A549 (cell line): ENCODE results near the gene OPCML. TPM values are rescaled to one million over a fixed set of nuclear protein-coding genes. Genes with fewer than 3 reads are reported as not detected.

Experiments
- ATAC-seq, 2 experiments: fragments of 200-7000 bp in 1 of 2; fragments of >200 bp in 1 of 2; cut with Nextera tagmentation in 1 of 2; cut with Tn5 transposase in 1 of 2; 3 replicates each; pipeline versions ENCODE4 v1.8.0 to v1.9.1; 2018 to 2020; ENCODE audit warnings: mild to moderate bottlenecking in 1 of 2, moderate library complexity in 1 of 2
- CTCF ChIA-PET: fragments of 300-600 bp; sonication (Branson Sonifier 250); formaldehyde crosslinking; extraction: SDS; loops from one replicate; lab custom pipeline; 2021; ENCODE audit warnings: antibody characterized with exemption, inconsistent platforms; lab: Yijun Ruan, JAX
- POLR2A ChIA-PET: fragments of 350-600 bp; formaldehyde crosslinking; extraction: SDS; loops from one replicate; lab custom pipeline; 2021; ENCODE audit warnings: antibody characterized with exemption, inconsistent platforms; lab: Yijun Ruan, JAX
- DNase-seq, 2 experiments: peaks; one replicate each; pipeline versions ENCODE4 v3.0.0 to v3.0.0-alpha.2; 2011 to 2016; ENCODE audit warnings: low read depth in 1 of 2, low spot score in 1 of 2
- FAIRE-seq: peaks from 2 replicates; lab custom pipeline; 2011; peaks lifted over from hg19 to GRCh38; lab: Jason Lieb, UNC
- H3K27ac ChIP-seq, 2 experiments: fragments of >200 bp; sonication (Bioruptor Twin); formaldehyde crosslinking; 3 replicates each; pipeline ENCODE4 v1.5.1; 2016 to 2017
- H3K4me1 ChIP-seq: fragments of >200 bp; sonication (Bioruptor Twin); formaldehyde crosslinking; 3 replicates; pipeline ENCODE4 v1.6.1; 2016
- H3K4me2 ChIP-seq: fragments of >200 bp; sonication (Bioruptor Twin); formaldehyde crosslinking; 3 replicates; pipeline ENCODE4 v1.6.1; 2016
- H3K4me3 ChIP-seq: fragments of >200 bp; sonication (Bioruptor Twin); formaldehyde crosslinking; 3 replicates; pipeline ENCODE4 v1.5.1; 2016
- H3K9me3 ChIP-seq: fragments of >200 bp; sonication (Bioruptor Twin); formaldehyde crosslinking; 3 replicates; pipeline ENCODE4 v1.6.1; 2016
- CBX2 ChIP-seq: fragments of 200-600 bp; sonication (generic); IDR thresholded peaks from 2 replicates; pipeline ENCODE4 v1.6.1; 2016; ENCODE audit warnings: low read depth, mild to moderate bottlenecking, borderline replicate concordance
- CEBPB ChIP-seq, 2 experiments: fragments of >200 bp in 1 of 2; sonication (Bioruptor Twin) in 1 of 2; formaldehyde crosslinking in 1 of 2; IDR thresholded peaks; 2 replicates each; pipeline ENCODE4 v1.6.1; 2012 to 2016
- EHF ChIP-seq: fragments of 250-450 bp; sonication (Bioruptor Pico); IDR thresholded peaks from 2 replicates; pipeline ENCODE4 v1.5.0; 2020; ENCODE audit warnings: mild to moderate bottlenecking
- ESRRA ChIP-seq: fragments of 150-350 bp; IDR thresholded peaks from 2 replicates; pipeline ENCODE4 v1.6.1; 2014; ENCODE audit warnings: mild to moderate bottlenecking, low read length, borderline replicate concordance
- HEYL ChIP-seq: fragments of 250-450 bp; sonication (Bioruptor Pico); IDR thresholded peaks from 2 replicates; pipeline ENCODE4 v1.8.0; 2021; ENCODE audit warnings: mild to moderate bottlenecking, moderate library complexity
- HOXB13 ChIP-seq: fragments of 250-450 bp; sonication (Bioruptor Pico); IDR thresholded peaks from 2 replicates; pipeline ENCODE4 v1.5.0; 2020; ENCODE audit warnings: low read depth, mild to moderate bottlenecking, moderate library complexity
- HOXB5 ChIP-seq: fragments of 250-450 bp; sonication (Bioruptor Pico); IDR thresholded peaks from 2 replicates; pipeline ENCODE4 v1.5.0; 2020; ENCODE audit warnings: mild to moderate bottlenecking, moderate library complexity
- KDM1A ChIP-seq: fragments of 200-600 bp; sonication (generic); IDR thresholded peaks from 2 replicates; pipeline ENCODE4 v1.6.1; 2016; ENCODE audit warnings: low read depth, mild to moderate bottlenecking
- NFE2L2 ChIP-seq: fragments of 150-350 bp; conservative IDR thresholded peaks from 2 replicates; pipeline ENCODE4 v1.6.1; 2014; ENCODE audit warnings: low read length
- NPAS2 ChIP-seq: fragments of 250-450 bp; sonication (Bioruptor Pico); IDR thresholded peaks from 2 replicates; pipeline ENCODE4 v1.8.0; 2022; ENCODE audit warnings: mild to moderate bottlenecking, moderate library complexity, borderline replicate concordance
- POLR2A ChIP-seq: IDR thresholded peaks from 2 replicates; pipeline ENCODE4 v1.6.1; 2012; ENCODE audit warnings: mild to moderate bottlenecking, low read length
- POLR2AphosphoS2 ChIP-seq: conservative IDR thresholded peaks from 2 replicates; pipeline ENCODE4 v1.6.1; 2012; ENCODE audit warnings: low read length, improper control_type of control experiment, inconsistent platforms
- RAD21 ChIP-seq, 2 experiments: fragments of >200 bp in 1 of 2; sonication (Bioruptor Twin) in 1 of 2; formaldehyde crosslinking in 1 of 2; IDR thresholded peaks in 1 of 2; conservative IDR thresholded peaks in 1 of 2; 2 replicates in 1 of 2; 3 replicates in 1 of 2; pipeline ENCODE4 v1.6.1; 2012 to 2018; ENCODE audit warnings: inconsistent platforms in 1 of 2
- RARB ChIP-seq: fragments of 250-450 bp; sonication (Bioruptor Pico); IDR thresholded peaks from 2 replicates; pipeline ENCODE4 v1.8.0; 2021; ENCODE audit warnings: mild to moderate bottlenecking, moderate library complexity
- RCOR1 ChIP-seq: fragments of 150-350 bp; IDR thresholded peaks from 2 replicates; pipeline ENCODE4 v1.6.1; 2014; ENCODE audit warnings: antibody characterized with exemption, low read length, low read depth
- SMC3 ChIP-seq: fragments of >200 bp; sonication (Bioruptor Twin); formaldehyde crosslinking; IDR thresholded peaks from 3 replicates; pipeline ENCODE4 v1.6.1; 2018; ENCODE audit warnings: inconsistent platforms
- TFCP2L1 ChIP-seq: fragments of 250-450 bp; sonication (Bioruptor Pico); IDR thresholded peaks from 2 replicates; pipeline ENCODE4 v1.5.0; 2021; ENCODE audit warnings: mild to moderate bottlenecking
- ZC3H11A ChIP-seq: fragments of 450-650 bp; IDR thresholded peaks from 2 replicates; pipeline ENCODE4 v1.6.1; 2014; ENCODE audit warnings: antibody characterized with exemption, mild to moderate bottlenecking
- ZFP36 ChIP-seq: fragments of 450-650 bp; IDR thresholded peaks from 2 replicates; pipeline ENCODE4 v1.6.1; 2014; ENCODE audit warnings: borderline replicate concordance; ENCODE audit not compliant: partially characterized antibody
- ZNF302 ChIP-seq: fragments of 250-450 bp; sonication (Bioruptor Pico); IDR thresholded peaks from 2 replicates; pipeline ENCODE4 v1.9.0; 2021; ENCODE audit warnings: inconsistent platforms, mild to moderate bottlenecking, moderate library complexity
- WGBS: methylation state at CpG from one replicate; pipeline ENCODE4 v1.1.6; 2017; ENCODE audit errors: missing lambda C conversion rate; 5-methylcytosine and 5-hydroxymethylcytosine counted together
- polyA plus RNA-seq, 4 experiments: library from polyadenylated mRNA; depleted of rRNA in 3 of 4; stranded (reverse); fragments of >200 nt; fragmentation: RNase III in 1 of 4; extraction: RNeasy Plus Mini Kit Qiagen cat#74134 plus additional on column Dnase treatment in 1 of 4; gene quantifications; 2 replicates in 3 of 4; 3 replicates in 1 of 4; pipeline ENCODE4 v1.2.3, GENCODE V29; 2011 to 2017
- TF ChIP-seq, protein P1 (sequence below): IDR thresholded peaks from 2 replicates; pipeline ENCODE4 v1.6.1; 2012
- TF ChIP-seq, protein P2 (sequence below): fragments of >200 bp; sonication (Bioruptor Twin); formaldehyde crosslinking; IDR thresholded peaks from 2 replicates; pipeline ENCODE4 v1.6.1; 2016
- TF ChIP-seq, protein P3 (sequence below): fragments of 250-450 bp; sonication (Bioruptor Pico); IDR thresholded peaks from 2 replicates; pipeline ENCODE4 v1.5.0; 2020; ENCODE audit warnings: low read depth, mild to moderate bottlenecking, moderate library complexity
- TF ChIP-seq, protein P4 (sequence below): fragments of 250-450 bp; sonication (Bioruptor Pico); IDR thresholded peaks from 2 replicates; pipeline ENCODE4 v1.5.0; 2021; ENCODE audit warnings: mild to moderate bottlenecking, moderate library complexity, borderline replicate concordance

The OPCML gene
- polyA plus RNA-seq, 2 of the 4 experiments (the other 2 are of a cell fraction): not detected

DNA sequence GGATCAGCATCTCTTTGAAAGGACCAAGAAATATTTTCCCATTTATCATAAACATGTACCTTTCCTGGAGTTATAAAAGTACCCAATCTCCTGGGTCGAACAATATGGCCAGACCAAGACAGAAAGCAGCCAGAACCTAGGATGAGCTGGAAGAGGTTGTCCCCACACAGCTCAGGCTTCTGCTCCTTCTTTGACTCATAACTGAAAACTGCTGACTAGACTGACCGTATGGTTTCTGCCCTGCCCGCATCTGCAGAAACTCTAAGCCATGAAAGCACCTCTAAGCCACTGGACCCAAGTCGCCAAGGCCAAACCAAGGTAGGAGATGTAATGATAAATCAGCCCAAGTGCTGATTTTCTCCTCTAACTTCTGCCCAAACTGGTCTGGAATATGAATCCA lies 129.8 kb downstream of the OPCML start:
- no peak overlapping the region for H3K27ac ChIP-seq
- no peak for ATAC-seq
- no peaks in the 10 kb centered on the region for H3K4me1 ChIP-seq
- ChIA-PET CTCF (no interaction called here), POLR2A (no interaction called here)
- DNase-seq: no peak
- no peak overlapping the region for H3K4me3 ChIP-seq
- no peak for FAIRE-seq
- H3K9me3 ChIP-seq: no peaks in the 10 kb centered on the region
- TF ChIP-seq NFE2L2 (no peak), EHF (CRISPR knock-in tag) (no peak), ZFP36 (no peak), HOXB5 (no peak), ZNF302 (no peak), RCOR1 (no peak)
- 11% methylated on average over 4 of the region's 4 CpGs for WGBS
- H3K4me2 ChIP-seq: no peak overlapping the region

DNA sequence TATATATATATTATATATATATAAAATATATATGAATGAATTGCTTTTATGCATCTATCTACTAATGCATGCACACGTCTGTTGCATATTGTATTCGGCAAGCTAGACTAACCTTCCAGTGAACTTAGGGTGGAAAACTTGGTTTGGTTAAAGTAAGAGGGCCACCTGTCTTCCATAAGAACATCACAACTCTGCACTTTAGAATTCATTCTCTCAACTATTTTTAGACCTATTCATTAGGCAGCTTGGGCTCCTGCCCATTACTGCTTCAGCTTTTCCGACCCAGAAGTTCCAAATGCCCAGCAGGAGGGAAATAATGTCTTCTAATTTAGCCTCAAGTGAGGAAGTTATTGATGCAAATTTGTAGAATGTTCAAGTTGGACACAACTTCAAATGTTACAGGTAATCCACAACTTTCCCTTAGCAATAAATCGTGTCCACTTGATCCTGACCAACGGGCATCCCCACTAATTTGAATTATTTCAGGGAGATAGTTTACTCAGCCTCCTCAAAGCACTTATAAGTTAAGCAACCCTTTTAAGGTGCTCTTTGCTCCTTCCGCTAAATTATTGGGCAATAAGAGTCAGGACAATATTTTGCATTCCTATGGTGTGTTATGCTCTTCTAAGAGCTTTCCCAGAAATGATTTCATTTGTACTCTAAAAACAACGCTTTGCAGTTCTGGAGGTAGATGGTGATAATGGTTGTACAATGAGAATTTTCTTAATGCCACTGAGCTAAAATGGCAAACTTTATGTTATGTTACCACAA lies 132.3 kb downstream of the OPCML start:
- no peak for ATAC-seq
- DNase-seq: no peak
- no peak for TF ChIP-seq CEBPB (IDR thresholded peaks at IDR 0.05)
- no peak for TF ChIP-seq NPAS2 (CRISPR knock-in tag)
- no peak for TF ChIP-seq RAD21 (conservative IDR thresholded peaks at IDR 0.05 in 1 of 2, IDR thresholded peaks at IDR 0.05 in 1 of 2)
- no peak for TF ChIP-seq SMC3
- TF ChIP-seq KDM1A: no peak
- TF ChIP-seq CBX2: no peak
- TF ChIP-seq, protein P1, sequence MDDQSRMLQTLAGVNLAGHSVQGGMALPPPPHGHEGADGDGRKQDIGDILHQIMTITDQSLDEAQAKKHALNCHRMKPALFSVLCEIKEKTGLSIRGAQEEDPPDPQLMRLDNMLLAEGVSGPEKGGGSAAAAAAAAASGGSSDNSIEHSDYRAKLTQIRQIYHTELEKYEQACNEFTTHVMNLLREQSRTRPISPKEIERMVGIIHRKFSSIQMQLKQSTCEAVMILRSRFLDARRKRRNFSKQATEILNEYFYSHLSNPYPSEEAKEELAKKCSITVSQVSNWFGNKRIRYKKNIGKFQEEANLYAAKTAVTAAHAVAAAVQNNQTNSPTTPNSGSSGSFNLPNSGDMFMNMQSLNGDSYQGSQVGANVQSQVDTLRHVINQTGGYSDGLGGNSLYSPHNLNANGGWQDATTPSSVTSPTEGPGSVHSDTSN: no peak
- H3K4me3 ChIP-seq: no peak overlapping the region
- ChIA-PET CTCF (no interaction called here), POLR2A (no interaction called here)
- H3K4me2 ChIP-seq: no peak overlapping the region
- WGBS: 4% methylated on average over 7 of the region's 7 CpGs
- no peak for FAIRE-seq
- no peak overlapping the region for H3K27ac ChIP-seq
- H3K9me3 ChIP-seq: no peaks in the 10 kb centered on the region
- no peaks in the 10 kb centered on the region for H3K4me1 ChIP-seq

DNA sequence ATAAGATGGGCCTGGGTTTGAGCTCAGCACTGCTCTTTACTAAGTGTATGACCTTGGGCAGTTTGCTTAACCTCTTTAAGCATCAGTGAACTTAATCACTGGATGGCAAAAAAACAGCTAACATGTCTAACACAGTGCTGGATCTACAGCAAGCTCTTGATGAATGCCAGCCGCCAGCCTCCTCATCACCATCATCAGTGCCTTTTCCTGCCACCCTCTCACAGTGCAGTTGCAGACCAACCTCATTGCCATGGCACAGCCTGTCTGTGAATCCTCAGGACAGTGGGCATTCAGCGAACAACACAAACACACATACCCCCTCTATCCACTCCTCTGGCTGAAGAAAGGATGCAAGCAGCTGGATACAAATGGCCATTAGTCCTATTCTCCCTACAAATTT lies 133.0 kb downstream of the OPCML start:
- no peak for FAIRE-seq
- Histone ChIP-seq H3K4me1 (no peaks in the 10 kb centered on the region), H3K4me2 (no peak overlapping the region), H3K27ac (no peak overlapping the region), H3K4me3 (no peak overlapping the region), H3K9me3 (no peaks in the 10 kb centered on the region)
- ATAC-seq: no peak
- ChIA-PET CTCF (no interaction called here), POLR2A (no interaction called here)
- TF ChIP-seq RARB (no peak), HOXB13 (CRISPR knock-in tag) (no peak), TFCP2L1 (no peak), ZC3H11A (no peak), ZNF302 (no peak), ESRRA (no peak), NFE2L2 (no peak), RAD21 (conservative IDR thresholded peaks at IDR 0.05 in 1 of 2, IDR thresholded peaks at IDR 0.05 in 1 of 2) (no peak), HEYL (CRISPR knock-in tag) (no peak), POLR2A (no peak), CBX2 (no peak), POLR2AphosphoS2 (no peak), HOXB5 (no peak)
- TF ChIP-seq, protein P2, sequence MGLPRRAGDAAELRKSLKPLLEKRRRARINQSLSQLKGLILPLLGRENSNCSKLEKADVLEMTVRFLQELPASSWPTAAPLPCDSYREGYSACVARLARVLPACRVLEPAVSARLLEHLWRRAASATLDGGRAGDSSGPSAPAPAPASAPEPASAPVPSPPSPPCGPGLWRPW: no peak
- TF ChIP-seq, protein P3, sequence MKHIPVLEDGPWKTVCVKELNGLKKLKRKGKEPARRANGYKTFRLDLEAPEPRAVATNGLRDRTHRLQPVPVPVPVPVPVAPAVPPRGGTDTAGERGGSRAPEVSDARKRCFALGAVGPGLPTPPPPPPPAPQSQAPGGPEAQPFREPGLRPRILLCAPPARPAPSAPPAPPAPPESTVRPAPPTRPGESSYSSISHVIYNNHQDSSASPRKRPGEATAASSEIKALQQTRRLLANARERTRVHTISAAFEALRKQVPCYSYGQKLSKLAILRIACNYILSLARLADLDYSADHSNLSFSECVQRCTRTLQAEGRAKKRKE (CRISPR knock-in tag): no peak
- TF ChIP-seq, protein P4, sequence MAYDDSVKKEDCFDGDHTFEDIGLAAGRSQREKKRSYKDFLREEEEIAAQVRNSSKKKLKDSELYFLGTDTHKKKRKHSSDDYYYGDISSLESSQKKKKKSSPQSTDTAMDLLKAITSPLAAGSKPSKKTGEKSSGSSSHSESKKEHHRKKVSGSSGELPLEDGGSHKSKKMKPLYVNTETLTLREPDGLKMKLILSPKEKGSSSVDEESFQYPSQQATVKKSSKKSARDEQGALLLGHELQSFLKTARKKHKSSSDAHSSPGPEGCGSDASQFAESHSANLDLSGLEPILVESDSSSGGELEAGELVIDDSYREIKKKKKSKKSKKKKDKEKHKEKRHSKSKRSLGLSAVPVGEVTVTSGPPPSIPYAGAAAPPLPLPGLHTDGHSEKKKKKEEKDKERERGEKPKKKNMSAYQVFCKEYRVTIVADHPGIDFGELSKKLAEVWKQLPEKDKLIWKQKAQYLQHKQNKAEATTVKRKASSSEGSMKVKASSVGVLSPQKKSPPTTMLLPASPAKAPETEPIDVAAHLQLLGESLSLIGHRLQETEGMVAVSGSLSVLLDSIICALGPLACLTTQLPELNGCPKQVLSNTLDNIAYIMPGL: no peak
- no peak for DNase-seq
- WGBS: 5% methylated on average over 2 of the region's 2 CpGs
